SK-N-MC (cell line): ENCODE data around the gene CHMP4B.
A peak's percentile ranks its signal among the peaks of the same experiment; 100 is the strongest.

Experiments
- DNase-seq: peaks from one replicate; pipeline ENCODE4 v3.0.0-alpha.2; 2011; ENCODE audit warnings: low read depth, low spot score
- H3K27ac ChIP-seq: fragments of 200-600 bp; sonication (generic); 2 replicates; pipeline ENCODE4 v1.5.1; 2016; ENCODE audit warnings: mixed run types
- H3K36me3 ChIP-seq: fragments of 200-600 bp; sonication (generic); 2 replicates; pipeline ENCODE4 v1.6.1; 2017; ENCODE audit warnings: antibody characterized with exemption, low read length, mixed read lengths; ENCODE audit not compliant: insufficient read depth
- H3K4me3 ChIP-seq: fragments of 200-600 bp; sonication (generic); 2 replicates; pipeline ENCODE4 v1.5.1; 2016
- H3K9ac ChIP-seq: fragments of 200-600 bp; sonication (generic); 2 replicates; pipeline ENCODE4 v1.8.0; 2017; ENCODE audit warnings: mixed run types, mixed read lengths; ENCODE audit not compliant: insufficient read length
- H3K9me3 ChIP-seq: fragments of 200-600 bp; sonication (generic); 2 replicates; pipeline ENCODE4 v1.6.1; 2017; ENCODE audit warnings: low read depth, mild to moderate bottlenecking, antibody characterized with exemption, low read length, moderate library complexity, mixed read lengths
- EZH2 ChIP-seq: fragments of 200-600 bp; sonication (generic); IDR thresholded peaks from one replicate; pipeline ENCODE4 v1.6.1; 2017; ENCODE audit warnings: antibody characterized with exemption
- FOXP2 ChIP-seq: optimal IDR thresholded peaks from 2 replicates; pipeline ENCODE3; 2011; ENCODE audit warnings: mild to moderate bottlenecking, moderate library complexity; ENCODE audit not compliant: insufficient read depth; ENCODE audit errors: extremely low read length, control extremely low read depth
- POLR2AphosphoS5 ChIP-seq: IDR thresholded peaks from 2 replicates; pipeline ENCODE4 v1.6.1; 2012; ENCODE audit warnings: mild to moderate bottlenecking, low read depth, low read length, borderline replicate concordance

Gene CHMP4B

DNA sequence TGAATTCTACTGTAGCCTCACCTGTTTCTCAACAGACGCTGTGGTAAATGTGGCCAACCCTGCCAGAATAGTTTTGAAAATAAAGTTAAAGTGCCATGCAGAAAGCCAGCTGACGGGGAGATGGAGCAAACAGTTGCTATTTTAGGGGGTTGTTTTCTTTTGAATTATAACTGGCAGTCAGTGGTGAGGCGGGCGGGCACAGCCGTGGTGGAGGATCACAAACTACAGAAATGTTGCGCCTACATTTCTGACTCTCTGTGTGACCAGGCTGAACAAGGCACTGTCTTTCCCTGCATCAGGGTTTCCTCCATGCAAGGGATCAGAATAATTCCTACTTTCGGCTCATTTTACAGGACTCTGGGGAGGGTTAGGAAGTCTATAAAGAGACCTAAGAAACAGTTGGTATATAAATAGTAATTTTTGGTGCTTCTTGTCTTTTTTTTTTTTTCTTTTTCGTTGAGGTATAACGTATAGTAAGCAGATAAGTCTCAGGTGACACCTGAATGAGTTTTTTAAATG is 17.2 kb downstream of the CHMP4B start:
- no peak for TF ChIP-seq EZH2
- TF ChIP-seq FOXP2, result no peak
- no peak for TF ChIP-seq POLR2AphosphoS5
- peak overlapping the region; percentile 90 for H3K27ac ChIP-seq
- no peaks in the 10 kb centered on the region for H3K9me3 ChIP-seq
- H3K4me3 ChIP-seq, result peak overlapping the region; percentile 40
- peak overlapping the region; percentile 51 for H3K9ac ChIP-seq
- no peaks in the 10 kb centered on the region for H3K36me3 ChIP-seq
- DNase-seq, result no peak

DNA sequence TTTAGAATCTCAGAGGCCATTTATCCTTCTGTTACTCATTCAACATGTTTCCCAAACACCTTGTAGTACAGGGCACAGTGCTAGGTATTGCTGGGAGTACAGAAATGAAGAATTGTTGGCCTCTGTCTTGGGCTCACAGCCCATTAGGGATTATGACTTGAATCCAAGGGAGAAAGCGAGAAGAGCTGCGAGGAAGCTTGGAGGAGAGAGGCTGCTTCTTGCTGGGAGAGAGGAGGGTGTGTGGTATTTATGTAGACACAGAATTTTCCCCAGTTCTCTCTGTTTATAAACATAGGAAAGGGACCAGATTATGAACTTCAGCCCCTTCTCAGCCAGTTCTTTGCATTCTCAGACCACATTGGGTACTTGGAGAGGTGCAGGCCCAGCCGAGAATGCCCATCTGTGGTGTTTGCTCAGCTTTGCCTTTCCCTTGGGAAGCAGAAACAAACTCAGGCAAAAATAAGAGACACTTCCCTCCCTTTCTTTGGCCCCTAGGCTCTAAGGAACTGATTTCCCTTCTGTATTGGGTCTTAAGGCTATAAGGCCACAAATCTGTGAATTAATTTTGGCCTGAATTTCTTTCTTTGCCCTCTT is 17.9 kb downstream of the CHMP4B start:
- Histone ChIP-seq H3K4me3 (peak overlapping the region; percentile 40), H3K36me3 (no peaks in the 10 kb centered on the region), H3K9me3 (no peaks in the 10 kb centered on the region), H3K27ac (peak overlapping the region; percentile 90), H3K9ac (peak overlapping the region; percentile 51)
- TF ChIP-seq EZH2, result no peak
- TF ChIP-seq FOXP2, result no peak
- TF ChIP-seq POLR2AphosphoS5, result no peak
- no peak for DNase-seq

DNA sequence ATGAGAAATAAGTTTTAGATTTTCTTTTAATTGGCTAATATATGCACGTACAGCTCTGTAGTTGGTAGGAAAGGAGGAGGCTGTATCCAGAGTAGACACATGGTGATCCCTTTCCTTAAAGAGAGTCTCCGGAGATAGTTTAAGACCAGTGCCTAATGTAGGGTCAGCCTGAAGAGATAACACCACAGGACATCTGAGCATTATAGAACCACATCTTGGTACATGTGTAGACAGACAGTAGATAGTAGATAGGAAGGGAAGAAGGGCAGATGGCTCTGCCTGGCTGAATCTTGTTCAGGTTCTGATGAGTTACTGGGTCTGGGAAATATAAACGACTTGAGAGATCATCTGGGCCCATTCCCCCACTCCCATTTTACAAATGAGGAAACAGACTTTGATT is 18.5 kb downstream of the CHMP4B start:
- Histone ChIP-seq H3K36me3 (no peaks in the 10 kb centered on the region; the same call in none of the 2 replicates), H3K27ac (peak overlapping the region; percentile 90), H3K9me3 (no peaks in the 10 kb centered on the region), H3K9ac (peak overlapping the region; percentile 51), H3K4me3 (peak overlapping the region; percentile 40; the same call in 1 of the 2 replicates)
- no peak for TF ChIP-seq POLR2AphosphoS5
- TF ChIP-seq EZH2, result no peak
- no peak for TF ChIP-seq FOXP2
- DNase-seq, result no peak

- no peaks in the 10 kb centered on the region for H3K9me3 ChIP-seq
- H3K9ac ChIP-seq, result no peak overlapping the region
- peak overlapping the region; percentile 29 for H3K27ac ChIP-seq
- no peak overlapping the region for H3K4me3 ChIP-seq
- peaks cover 3% of the 10 kb centered on the region for H3K36me3 ChIP-seq
- DNase-seq, result no peak
- TF ChIP-seq EZH2, result no peak
Observed at GRCh38 chr20:33830371-33830770, 19.2 kb downstream of the CHMP4B start.

- Histone ChIP-seq H3K9me3 (no peaks in the 10 kb centered on the region), H3K4me3 (peak overlapping the region; percentile 69), H3K9ac (no peak overlapping the region), H3K36me3 (peaks cover 3% of the 10 kb centered on the region), H3K27ac (peak overlapping the region; percentile 35)
- peak; percentile 37 for DNase-seq
- no peak for TF ChIP-seq FOXP2
- no peak for TF ChIP-seq POLR2AphosphoS5
- no peak for TF ChIP-seq EZH2
Observed at GRCh38 chr20:33832103-33832804, 21.1 kb downstream of the CHMP4B start.

- H3K9ac ChIP-seq, result no peak overlapping the region
- no peak overlapping the region for H3K4me3 ChIP-seq
- DNase-seq, result no peak
- H3K9me3 ChIP-seq, result no peaks in the 10 kb centered on the region
- H3K36me3 ChIP-seq, result peaks cover 3% of the 10 kb centered on the region
- H3K27ac ChIP-seq, result peak overlapping the region; percentile 38; the same call in 1 of the 2 replicates
- TF ChIP-seq FOXP2 (no peak), POLR2AphosphoS5 (no peak), EZH2 (no peak)
Observed at GRCh38 chr20:33833333-33833732, 22.2 kb downstream of the CHMP4B start.

DNA sequence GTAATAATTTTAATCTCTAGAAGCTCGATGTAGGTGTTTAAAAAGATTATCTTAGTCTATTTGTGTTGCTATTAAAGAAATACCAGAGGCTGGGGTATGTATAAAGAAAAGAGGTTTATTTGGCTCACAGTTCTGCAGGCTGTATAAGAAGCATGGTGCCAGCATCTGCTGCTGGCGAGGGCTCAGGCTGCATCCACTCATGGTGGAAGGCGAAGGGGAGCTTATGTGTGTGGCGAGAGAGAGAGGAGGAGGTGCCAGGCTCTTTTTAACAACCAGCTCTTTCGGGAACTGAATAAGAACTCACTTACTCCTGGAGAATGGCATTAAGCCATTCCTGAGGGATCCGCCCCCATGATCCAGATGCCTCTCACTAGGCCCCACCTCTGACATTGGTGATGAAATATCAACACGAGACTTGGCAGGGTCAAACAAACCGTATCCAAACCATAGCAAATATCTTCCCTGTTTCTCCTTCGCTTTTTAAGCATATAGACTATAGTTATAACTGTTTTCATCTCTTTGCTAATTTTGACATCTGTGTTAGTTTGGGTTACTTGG is 24.5 kb downstream of the CHMP4B start:
- TF ChIP-seq POLR2AphosphoS5 (no peak), EZH2 (no peak), FOXP2 (no peak)
- no peak overlapping the region for H3K9ac ChIP-seq
- H3K9me3 ChIP-seq, result no peaks in the 10 kb centered on the region
- H3K27ac ChIP-seq, result no peak overlapping the region
- H3K36me3 ChIP-seq, result peaks cover 3% of the 10 kb centered on the region
- no peak for DNase-seq
- H3K4me3 ChIP-seq, result no peak overlapping the region

DNA sequence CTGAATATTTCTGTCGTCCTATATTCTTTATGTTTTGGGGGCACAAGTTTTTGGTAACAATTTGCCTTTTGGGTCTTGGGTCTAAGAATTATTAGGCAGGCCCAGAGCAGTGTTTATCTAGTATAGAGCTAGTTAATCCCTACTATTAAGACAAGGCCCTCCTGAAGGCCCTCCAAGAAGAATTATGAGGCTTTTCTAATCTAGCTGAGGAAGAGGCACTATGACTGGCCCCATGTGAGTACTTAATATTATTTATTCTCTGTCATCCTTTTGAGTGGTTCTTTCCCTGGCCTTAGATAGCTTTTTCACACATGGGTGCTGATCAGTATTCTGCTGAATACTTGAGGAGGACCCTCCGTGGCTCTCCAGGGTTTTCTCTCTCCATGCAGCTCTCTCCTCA is 25.1 kb downstream of the CHMP4B start:
- no peak overlapping the region for H3K9ac ChIP-seq
- H3K36me3 ChIP-seq, result peaks cover 3% of the 10 kb centered on the region
- TF ChIP-seq EZH2, result no peak
- TF ChIP-seq POLR2AphosphoS5, result no peak
- TF ChIP-seq FOXP2, result no peak
- H3K4me3 ChIP-seq, result no peak overlapping the region
- DNase-seq, result no peak
- H3K9me3 ChIP-seq, result no peaks in the 10 kb centered on the region
- no peak overlapping the region for H3K27ac ChIP-seq
